Transverse colon (tissue), 4 donors: ENCODE results near the gene GALNT13.

ENCODE experiments used
- CTCF ChIP-seq, 5 experiments: fragments of 200-600 bp in 3 of 5; fragments of 450-650 bp in 2 of 5; sonication (generic) in 3 of 5; IDR thresholded peaks; 1 replicate in 2 of 5; 2 replicates in 3 of 5; pipeline ENCODE4 v1.5.1; 2016 to 2017; ENCODE audit warnings: antibody characterized with exemption in 5 of 5, inconsistent platforms in 3 of 5, mild to moderate bottlenecking in 2 of 5, moderate library complexity in 1 of 5
- POLR2AphosphoS5 ChIP-seq, 3 donors: sonication (generic); formaldehyde crosslinking; IDR thresholded peaks; one replicate each; pipeline ENCODE4 v1.6.1; 2016; ENCODE audit warnings: antibody characterized with exemption in 3 of 3

- TF ChIP-seq CTCF (IDR thresholded peaks at IDR 0.05) (no peak), POLR2AphosphoS5 (IDR thresholded peaks at IDR 0.05) (no peak)
These were observed 479.2 kb downstream of the GALNT13 start for GRCh38 chr2:154350911-154351310.
